VCaP (cell line): Measurements from ENCODE around the gene MMP25.
"Not testable (repeated sequence)": the region's sequence is repeated elsewhere in the genome, so short reads cannot be mapped to it uniquely, and the experiment has no call there.

Source experiments
- H3K27ac ChIP-seq: fragments of 450-650 bp; 2 replicates; pipeline ENCODE4 v1.5.1; 2017
- CTCF ChIP-seq: fragments of 450-650 bp; conservative IDR thresholded peaks from 2 replicates; pipeline ENCODE4 v1.5.1; 2017; ENCODE audit warnings: mild to moderate bottlenecking, moderate library complexity

Gene MMP25

GRCh38 chr16:3066440-3066748 is 20.0 kb downstream of the MMP25 start:
- H3K27ac ChIP-seq = no peak overlapping the region
- TF ChIP-seq CTCF = no peak

- TF ChIP-seq CTCF = no peak
- H3K27ac ChIP-seq = no peak overlapping the region
Measured at GRCh38 chr16:3068487-3068886, 22.1 kb downstream of the MMP25 start.

GRCh38 chr16:3069146-3069545 is 22.8 kb downstream of the MMP25 start:
- not testable (repeated sequence) for H3K27ac ChIP-seq

- H3K27ac ChIP-seq = no peak overlapping the region
- no peak for TF ChIP-seq CTCF
Measured at GRCh38 chr16:3070608-3071111, 24.3 kb downstream of the MMP25 start.

GRCh38 chr16:3071655-3072054 is 25.3 kb downstream of the MMP25 start:
- no peak overlapping the region for H3K27ac ChIP-seq
- no peak for TF ChIP-seq CTCF

- H3K27ac ChIP-seq = not testable (repeated sequence)
Measured at GRCh38 chr16:3072148-3072547, 25.8 kb downstream of the MMP25 start.

GRCh38 chr16:3072576-3073263 is 26.4 kb downstream of the MMP25 start:
- H3K27ac ChIP-seq = not testable (repeated sequence)

- no peak overlapping the region for H3K27ac ChIP-seq
- TF ChIP-seq CTCF = no peak
Measured at GRCh38 chr16:3073448-3073847, 27.1 kb downstream of the MMP25 start.

- H3K27ac ChIP-seq = no peak overlapping the region
- no peak for TF ChIP-seq CTCF
Measured at GRCh38 chr16:3074860-3075522, 28.6 kb downstream of the MMP25 start.
